NCI-H345 (cell line): ENCODE data around the gene LDLRAP1.

Source experiments
- DNase-seq: peaks from one replicate; lab custom pipeline; 2025; lab: John Stamatoyannopoulos, UW

The LDLRAP1 gene

DNA sequence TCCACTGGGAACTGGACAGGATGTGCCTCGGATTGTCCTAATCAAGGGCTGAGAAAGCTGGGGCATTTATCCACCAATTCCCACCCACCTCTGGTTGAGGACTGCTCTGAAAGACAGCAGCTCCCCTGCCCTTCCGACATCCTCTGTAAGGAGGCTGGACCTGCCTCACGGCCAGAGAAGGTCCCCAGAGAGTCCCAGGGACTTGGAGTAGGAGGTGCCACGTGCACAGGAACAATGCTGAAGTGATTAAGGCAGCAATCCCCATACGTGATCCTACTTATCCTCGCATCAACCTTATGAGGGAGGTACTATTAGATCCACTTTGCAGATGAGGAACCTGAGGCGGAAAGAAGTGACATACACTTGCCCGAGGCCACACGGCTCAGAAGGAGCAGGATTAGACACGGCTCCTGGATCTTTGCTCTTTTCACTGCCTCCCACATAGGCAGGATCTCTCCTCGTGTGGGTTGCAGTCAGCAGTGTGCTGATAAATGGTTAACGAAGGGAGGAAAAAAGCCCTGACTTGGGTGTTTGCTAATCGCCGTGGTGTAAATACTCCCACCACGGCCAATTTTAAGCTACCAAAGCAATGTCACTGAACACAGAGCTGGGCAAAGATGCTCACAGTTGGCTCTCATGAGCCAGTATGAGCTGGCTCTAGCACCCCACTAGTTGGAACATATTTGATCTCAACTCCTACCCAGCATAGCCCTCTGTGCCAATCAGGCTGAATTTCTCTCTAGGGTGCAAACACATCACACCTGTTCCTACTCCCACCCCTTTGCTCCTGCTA, 18.6 kb upstream of the LDLRAP1 start:
- no peak for DNase-seq

DNA sequence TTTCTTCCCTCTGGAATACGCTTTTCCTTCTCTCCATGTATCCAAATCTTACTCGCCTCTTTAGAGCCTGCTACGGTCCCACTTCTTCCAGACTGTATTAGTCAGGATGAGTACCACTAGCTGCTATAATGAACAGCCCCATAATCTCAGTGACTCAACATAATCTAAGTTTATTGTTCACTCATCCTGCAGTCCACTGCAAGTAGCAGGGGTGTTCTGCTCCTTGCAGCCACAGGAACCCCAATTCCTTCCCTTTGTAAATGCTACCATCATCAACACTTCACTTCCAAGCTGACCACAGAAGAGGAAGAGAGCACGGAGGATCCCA, 18.1 kb upstream of the LDLRAP1 start:
- no peak for DNase-seq

DNA sequence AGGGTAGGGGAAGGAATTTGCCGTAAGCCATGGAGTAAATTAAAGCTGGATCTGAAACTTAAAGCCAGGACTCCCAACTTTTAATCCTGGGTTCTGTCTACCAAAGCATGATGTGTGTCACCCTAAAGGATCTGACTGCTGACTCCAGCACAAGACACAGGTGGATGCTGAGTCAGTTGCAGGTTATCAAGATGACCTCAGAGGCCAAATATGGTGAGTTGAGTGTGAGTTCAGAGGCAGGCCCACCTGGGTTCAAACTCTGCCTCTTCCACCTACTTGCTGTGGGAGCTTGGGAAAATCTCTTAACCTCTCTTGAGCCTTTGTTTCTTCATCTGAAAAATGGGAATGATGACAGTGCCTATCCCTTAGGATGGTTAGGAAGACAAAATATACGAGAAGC, 16.7 kb upstream of the LDLRAP1 start:
- DNase-seq: no peak

DNA sequence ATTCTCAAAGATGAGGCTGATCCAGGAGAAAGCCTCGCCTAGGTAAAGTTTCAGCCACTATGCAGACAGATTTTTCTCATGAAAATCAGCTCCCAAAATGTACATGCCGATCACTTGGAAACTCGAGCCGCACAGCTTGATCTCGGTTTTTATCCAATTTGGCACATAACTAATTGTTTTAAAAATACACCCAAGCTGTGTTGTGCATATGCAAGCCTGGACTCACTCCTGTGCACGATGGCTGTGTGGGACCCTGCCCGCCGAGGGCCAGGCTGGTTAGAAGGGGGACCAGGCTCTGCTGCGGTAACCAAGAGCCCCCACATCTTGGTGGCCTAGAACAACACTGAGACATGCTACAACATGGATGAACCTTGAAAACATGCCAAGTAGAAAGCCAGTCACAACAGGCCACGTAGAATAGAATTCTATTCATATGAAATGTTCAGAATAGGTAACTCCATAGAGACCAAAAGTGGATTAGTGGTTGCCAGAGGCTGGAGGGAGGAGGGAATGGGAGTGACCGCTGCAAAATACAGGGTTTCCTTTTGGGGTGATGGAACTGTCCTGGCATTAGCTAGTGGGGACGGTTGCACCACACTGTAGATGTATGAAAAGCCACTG, 16.1 kb upstream of the LDLRAP1 start:
- no peak for DNase-seq

DNA sequence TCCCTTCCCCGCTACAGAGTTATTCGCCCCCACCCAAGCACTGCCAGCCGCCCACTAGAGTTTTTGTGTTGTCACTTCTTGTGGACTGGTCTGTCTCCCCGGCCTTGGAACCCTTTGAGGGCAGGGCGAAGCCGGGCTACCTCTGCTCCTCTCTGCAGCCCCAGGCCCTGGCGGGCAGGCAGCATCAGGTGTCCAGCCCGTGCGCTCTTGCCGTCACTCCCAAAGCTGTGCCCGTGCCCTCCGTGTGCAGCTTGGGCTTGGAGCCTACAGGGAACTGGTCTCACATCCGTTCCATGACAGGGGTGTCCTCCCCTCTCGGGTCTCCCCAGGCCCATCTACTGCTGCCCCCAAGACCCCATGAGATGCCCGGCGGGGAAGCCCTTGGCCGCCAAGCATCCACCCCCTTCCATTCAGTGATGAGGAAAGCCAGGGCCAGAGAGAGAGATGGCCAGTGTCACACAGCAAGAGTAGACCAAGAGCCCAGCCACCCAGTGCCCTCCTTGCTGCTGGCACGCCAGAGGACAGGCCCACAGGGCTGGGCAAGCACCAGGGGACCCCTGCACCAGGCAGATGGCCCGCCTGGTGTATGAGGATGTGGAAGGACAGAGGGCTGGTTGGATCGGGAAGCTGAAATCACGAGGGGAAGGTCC, 15.3 kb upstream of the LDLRAP1 start:
- DNase-seq: no peak

DNA sequence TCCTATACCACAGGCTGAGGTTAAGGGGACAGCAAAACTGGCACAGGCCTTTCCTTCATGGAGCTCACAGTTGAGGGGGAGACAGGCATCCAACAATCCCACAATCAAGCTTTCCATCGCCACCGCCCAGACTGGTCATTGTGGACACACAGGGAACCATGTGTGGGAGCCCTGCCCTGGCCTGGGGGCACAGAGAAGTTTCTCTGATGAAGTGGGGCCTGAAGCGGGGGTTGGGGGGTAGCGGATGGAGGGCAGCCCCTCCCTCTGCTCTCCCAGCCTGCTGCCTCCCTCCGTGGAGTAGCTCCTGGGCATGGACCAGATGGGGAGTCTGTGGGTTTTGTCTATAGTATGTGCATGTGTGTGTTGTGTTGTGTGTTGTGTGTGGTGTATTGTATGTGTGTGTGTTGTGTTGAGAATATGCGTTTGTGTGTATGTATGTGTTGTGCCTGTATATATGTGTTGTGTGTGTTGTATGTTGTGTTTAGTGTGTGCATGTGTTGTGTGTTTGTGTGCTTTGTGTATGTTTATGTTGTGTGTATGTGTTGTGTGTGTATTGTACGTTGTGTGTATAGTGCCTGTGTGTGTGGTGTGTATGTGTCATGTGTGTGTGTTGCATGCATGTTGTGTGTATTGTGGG, 14.4 kb upstream of the LDLRAP1 start:
- no peak for DNase-seq

DNA sequence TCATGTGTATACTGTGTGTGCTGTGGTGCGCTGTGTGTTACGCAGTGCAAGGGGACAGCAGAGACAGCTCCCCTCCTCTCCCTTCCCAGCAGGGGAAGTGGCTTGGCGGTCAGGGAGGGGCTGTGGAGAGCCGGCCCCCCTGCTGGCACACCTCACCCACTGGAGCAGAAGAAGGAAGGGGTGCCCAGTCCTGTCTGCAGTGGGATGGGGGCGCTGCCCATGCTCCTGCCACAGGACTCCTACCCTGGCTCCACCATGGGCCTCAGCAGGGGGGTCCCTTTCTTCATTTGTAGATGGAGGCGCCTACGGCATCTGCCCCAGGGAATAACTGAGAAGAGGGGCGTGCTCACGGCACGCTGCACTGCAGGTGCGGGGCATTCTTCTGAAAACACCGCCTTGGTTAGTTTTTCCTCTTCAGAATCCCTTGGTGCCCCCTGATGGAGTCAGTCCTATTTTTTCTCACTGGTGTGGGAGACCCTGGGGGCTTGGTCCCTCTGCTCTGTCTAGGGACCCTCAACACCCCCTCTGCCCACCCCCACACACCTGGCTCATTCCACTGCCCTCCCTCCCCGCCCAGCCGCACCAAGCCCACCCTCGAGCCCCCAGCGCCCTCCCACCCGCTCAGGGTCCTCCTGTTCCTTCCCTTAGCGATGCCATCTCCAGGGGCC, 13.8 kb upstream of the LDLRAP1 start:
- peak; percentile 21 for DNase-seq

DNA sequence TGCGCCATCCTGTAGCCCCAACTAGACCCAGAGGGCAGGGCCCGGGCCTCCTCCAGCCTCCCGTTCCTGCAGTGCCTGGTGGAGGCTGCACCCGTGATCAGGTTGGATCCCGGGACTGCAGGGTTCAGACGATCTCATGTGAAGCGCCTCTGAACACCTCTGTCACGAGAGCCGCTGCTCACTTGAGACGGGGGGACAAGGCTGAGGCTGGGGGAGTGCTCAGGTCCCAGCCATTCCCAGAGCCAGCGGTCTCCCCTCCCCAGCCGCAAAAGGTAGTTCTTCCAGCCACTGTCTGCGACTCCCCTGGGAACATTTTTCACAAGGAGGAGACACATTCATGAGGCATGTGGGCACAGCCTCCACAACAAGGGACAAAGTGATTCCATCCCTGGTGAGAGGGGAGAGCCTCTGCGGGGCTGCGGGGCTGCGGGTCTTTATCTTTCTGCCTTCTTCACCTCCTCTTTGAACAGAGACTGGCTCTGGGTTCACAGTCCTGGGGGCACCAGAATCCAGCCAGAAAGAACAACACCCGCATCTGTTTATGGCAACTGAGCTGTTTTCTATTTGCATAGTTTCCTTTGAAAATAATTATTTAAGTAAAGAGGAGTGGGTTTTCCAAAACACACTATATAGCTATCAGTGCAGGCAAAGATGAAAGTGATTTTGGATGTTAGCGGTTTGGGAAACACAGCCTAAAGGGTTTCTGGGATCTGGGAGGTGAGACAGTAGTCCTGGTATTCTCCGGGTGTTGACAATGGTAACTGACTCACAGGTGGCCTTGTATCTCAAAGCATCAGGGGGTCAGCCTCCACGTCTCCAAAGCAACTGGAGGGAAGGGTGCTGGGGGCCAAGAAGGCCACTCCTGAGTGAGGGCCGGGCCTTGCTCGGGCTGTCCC, 13.0 kb upstream of the LDLRAP1 start:
- DNase-seq: no peak

DNA sequence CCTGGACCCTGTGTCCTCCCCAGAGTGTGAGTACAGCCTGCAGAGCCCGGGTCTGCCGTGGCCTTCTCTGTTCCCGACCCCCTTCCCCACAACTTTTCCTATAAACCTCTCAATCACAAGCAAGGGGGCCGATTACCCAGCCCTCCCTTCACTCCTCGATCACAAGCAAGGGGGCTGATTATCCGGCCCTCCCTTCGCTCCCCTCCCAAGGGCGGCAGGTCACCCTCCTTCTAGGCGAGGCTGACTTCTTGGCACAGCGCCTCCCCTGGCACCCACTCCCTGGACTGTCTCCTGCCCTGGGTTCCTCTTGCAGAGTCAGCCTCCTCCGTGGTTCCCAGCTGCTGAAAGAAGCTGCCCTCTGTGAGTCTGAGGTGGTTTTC, 12.3 kb upstream of the LDLRAP1 start:
- DNase-seq: no peak

DNA sequence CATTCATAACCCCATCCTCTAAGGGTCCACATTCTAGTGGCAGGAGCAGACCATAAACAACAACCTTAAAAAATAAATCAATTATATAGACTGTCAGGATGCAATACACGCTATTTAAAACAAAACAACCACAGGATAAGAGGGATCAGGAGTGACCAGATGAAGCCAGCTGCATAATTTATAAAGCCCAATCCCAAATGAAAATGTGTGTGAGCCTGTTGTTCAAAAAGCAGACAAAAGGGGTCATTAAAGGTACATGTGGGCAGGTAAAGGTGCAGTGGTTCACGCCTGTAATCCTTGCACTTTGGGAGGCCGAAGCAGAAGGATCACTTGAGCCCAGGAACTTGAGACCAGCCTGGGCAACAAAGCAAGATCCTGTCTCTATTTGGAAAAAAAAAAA, 10.4 kb upstream of the LDLRAP1 start:
- no peak for DNase-seq

DNA sequence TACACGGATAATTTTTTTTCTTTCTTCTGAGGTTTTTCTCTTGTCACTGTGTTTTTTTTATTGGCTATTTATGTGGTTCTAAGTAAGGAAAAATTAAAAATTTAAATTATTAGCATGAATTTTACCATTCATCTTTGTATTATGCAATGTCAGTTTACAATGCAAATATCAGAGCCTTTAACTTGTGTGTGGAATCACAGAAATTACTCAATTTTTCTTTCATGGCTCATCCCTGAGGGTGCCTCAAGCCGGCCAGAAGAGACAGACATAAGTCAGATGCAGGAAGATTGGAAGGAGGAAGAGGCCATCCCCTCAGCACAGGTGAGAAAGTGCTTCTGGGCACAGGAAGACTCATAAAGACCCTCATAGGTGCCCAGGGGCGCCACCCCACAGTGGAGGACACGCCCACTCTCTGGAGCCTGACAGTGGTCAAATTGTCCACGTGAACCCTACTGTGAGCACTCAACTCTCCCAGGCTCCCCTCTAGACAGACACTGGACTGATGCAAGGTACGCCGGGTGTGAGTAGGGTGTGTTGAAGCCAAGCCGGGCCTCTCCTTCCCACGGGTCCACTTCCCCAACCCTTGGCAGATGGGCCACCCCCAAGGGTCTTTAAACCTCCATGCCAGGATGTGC, 9.5 kb upstream of the LDLRAP1 start:
- DNase-seq: no peak

DNA sequence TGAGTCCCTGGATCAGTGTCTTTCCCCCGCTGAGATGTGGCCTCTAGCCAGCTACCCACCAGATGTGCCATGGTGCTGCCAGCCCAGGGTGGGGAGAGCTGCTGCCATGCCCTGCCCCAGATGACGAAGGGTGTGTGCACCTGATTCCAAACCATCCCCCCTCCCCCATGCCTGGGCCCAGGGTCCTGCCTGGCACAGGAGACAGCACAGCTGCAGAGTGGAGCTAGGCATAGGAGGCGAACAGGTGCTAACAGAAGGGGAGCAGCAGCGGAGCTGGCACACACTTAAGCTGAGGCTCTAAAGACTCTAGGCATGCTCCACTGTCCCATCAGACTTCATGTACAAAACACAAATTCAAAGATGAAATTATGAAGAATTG, 9.0 kb upstream of the LDLRAP1 start:
- no peak for DNase-seq

DNA sequence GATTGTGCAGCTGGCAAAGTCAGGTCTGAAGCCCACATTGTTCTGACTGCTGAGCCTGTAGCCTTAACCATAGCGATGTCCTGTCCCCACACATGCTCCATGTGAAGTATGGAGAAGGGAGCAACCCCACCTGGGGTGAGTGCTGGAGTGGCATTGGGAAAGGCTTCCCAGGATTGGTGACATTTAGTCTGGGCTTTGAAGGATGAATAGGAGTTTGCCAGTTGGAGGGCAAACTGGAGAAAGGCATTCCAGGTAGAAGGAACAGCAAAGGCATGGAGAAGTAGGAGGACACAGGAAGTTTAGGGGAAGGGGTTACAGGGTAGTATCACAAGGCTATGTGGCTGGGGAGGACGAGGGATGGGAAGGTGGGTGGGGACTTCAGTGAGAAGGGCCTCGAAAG, 7.3 kb upstream of the LDLRAP1 start:
- no peak for DNase-seq

DNA sequence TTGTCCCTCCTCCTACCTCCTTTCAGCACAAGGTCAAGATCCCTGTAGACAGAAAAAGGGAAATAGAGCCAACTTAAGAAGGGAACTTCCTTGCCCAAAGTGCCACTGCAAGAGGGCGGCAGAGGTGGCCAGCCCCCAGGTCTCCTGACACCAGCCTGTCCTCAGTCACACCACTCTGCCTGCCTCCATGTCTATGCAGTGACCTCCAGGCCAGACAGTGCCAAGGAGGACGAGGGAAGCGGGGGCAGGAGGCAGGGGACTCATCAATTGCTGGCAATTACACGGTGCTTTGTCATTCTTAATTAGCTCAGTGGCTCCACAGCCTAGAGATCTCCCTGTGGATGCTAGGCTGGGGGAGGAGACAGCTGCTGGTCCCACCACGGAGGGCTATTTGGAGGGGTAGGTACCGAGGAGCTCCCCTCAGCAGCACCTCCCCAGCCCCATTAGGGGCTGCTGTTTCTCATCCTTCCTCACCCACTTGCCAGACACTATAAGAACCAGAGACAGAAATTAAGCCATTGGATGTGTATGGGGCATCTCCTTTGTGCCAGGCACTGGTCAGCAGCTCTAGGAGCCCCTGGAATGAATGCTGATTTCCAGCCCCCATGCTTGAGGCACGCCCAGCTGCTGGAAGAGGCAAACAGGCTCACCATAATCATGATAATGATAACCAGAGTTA, 6.1 kb upstream of the LDLRAP1 start:
- DNase-seq: no peak

DNA sequence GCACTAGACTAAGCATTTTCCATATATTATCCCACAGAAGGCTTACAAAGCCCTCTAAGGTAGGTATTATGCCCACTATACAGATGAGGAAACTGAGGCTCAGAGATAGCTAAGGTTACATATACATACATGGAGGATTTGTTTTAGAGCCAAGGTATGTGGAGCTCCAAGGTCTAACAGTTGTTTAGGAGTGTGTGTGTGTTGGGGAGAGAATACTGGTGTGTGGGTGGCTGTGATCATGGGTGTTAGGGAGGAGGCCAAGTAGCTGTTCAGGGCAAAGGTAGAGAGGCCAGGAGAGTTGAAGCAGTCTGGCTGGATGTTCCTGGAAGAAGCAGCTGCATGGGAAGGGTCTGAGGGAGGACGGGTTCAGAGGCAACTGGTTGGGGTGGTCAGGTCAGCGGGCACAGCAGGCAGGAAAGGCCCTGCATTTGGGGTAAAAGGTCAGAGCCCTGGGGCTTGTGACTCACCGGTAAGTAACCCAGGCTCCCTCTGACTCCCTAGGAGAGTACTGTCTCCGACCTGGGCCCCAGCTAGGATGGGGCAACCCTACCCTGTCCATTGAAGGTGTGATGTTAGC, 5.1 kb upstream of the LDLRAP1 start:
- DNase-seq: no peak

DNA sequence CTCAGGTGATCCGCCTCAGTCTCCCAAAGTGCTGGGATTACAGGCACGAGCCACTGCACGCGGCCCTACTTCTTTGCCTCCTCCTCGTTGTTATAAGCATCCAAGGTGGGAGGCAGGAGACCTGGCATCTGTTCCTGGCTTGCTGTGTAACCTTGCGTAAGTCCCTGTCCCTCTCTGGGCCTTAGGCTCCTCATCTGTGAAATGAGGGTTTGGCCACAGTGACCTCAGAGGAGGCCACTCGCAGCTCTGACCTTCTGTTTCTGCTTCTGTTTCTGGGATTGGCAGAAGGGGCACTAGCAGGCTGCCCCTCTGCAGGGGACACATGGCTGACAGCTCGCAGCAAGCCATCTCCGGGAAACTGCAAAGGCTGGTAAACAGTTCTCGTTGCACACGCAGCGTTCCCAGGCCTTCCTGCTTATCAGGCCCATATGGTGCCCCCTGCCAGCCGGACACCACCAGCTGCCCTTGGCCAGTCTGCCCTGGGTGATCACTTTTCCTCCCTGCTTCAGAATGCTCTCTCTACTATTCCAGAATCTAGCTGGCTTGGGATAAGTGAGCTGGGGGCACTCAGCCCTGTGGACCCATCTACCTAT, 2.6 kb upstream of the LDLRAP1 start:
- DNase-seq: no peak

DNA sequence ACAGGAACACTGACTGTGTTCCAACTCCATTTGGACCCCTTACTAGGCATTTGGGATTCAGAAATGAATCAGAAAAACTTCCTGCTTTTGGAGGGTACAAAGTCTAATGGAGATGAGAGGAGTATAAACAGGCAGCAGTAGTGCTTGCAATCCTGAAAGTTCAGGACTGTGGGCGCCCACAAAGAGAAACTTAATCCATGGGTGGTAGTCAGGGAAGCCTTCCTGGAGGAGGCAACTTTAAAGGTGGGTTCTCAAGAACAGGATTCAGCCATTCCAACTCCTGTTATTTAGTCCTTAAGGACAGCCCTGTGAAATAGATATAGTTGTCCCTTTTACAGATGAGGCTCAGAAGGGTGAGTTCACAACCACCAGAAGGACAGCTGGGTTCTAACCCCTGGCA, 2.0 kb upstream of the LDLRAP1 start:
- no peak for DNase-seq

DNA sequence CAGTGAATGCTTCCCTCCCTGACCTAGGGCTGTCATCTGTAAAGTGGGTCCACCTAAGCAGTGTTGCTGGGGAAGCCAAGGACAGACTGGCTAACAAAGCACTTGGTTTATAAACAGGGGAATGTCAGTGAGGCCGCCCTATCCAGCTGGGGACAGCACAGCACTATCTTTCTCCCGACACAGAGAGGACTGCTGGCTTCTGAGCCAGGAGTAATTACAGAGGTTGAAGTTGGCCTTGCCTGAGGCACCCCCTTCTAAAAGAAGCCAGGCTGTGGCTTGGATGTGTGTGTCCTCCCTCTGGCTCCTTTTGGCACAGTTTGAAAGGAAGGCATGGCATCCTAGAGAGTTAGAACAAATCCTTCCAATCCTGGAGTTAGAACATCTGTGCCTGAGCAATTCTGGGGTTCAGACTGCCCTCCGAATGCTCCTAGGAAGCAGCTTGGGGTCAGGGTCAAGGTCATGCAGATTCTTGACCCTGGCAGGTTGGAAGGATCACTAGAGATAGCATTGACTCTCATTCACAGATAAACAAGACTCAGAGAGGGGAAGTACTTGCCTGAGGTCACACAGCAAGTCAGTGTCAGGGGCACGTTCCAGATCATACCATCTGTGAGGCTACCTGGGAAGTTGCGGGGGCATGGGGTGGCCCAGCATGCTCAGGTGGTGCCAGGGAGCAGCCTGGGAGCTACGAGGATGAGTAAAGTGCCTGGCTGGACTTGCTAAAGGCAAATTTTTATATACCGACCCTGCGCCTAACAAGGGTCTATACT, 1.3 kb upstream of the LDLRAP1 start:
- DNase-seq: no peak

DNA sequence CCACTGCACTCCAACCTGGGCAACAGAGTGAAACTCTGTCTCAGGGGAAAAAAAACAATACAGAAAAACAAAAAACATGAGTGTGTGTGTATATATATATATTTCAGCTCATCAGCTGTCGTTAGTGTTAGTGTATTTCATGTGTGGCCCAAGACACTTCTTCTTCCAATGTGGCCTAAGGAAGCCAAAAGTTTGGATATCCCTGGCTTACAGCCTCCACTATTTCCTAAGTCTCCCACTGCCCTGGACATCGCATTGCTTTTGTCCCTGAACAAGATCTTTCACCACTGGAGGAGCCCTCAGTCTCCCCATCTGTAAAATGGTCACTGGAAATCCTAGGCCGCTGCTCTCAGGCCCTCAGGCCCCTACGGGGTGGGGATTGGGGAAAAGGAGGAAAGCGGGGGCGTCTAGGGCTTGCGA, 391 bp upstream of the LDLRAP1 start:
- DNase-seq: no peak
